ENCODE measurements around the gene BMP8B.

DNA sequence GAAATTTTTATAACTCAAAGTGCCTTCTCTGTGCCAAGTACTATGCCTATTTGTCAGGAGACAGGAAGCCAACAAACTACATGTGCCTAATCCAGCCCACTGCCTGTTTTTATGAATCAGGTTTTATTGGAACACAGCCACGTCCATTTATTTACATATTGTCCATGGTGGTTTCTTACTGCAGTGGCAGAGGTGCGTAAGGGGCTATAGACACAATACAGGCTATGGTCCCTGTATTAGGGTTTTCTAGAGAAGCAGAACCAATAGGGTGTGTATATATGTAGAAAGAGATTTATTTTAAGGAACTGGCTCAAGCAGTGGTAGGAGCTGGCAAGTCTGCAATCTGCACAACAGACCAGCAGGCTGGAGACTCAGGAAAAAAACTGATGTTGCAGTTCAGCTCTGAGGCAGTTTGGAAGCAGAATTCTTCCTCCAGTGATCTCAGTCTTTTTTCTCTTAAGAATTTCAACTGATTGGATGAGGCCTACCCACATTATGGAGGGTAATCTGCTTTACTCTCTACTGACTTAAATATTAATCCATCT, 34.6 kb downstream of the BMP8B start:
- TF ChIP-seq, protein P1, sequence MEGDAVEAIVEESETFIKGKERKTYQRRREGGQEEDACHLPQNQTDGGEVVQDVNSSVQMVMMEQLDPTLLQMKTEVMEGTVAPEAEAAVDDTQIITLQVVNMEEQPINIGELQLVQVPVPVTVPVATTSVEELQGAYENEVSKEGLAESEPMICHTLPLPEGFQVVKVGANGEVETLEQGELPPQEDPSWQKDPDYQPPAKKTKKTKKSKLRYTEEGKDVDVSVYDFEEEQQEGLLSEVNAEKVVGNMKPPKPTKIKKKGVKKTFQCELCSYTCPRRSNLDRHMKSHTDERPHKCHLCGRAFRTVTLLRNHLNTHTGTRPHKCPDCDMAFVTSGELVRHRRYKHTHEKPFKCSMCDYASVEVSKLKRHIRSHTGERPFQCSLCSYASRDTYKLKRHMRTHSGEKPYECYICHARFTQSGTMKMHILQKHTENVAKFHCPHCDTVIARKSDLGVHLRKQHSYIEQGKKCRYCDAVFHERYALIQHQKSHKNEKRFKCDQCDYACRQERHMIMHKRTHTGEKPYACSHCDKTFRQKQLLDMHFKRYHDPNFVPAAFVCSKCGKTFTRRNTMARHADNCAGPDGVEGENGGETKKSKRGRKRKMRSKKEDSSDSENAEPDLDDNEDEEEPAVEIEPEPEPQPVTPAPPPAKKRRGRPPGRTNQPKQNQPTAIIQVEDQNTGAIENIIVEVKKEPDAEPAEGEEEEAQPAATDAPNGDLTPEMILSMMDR (IDR thresholded peaks at IDR 0.05; ENCODE audit: poor library complexity), result no peak
- TF ChIP-seq EZH2 (IDR thresholded peaks at IDR 0.05; ENCODE audit: borderline replicate concordance) (no peak), EZH2phosphoT487 (IDR thresholded peaks at IDR 0.05; ENCODE audit: low read depth, severe bottlenecking, unreplicated experiment) (no peak)

Data from hepatocyte (in vitro differentiated cells).